ENCODE measurements around the gene FNIP2.

DNA sequence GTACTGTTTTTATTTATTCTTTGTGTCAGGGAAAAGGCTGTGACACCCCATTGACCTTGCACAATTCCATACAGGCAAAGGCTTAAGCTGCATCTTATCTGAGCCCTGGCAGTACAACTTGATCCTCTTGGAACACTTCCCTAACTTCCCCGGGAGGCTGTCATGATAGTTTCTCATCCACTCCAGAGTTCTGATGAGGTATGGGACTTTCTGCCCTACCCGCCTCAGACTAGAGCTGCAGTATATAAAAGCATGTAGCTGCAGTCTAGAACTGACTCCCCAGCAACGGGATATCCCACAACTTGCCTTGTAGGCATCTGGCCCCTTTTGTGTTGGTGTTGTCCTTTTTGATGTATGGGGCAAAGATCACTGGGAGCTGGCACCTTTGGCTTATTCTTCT is 72.7 kb downstream of the FNIP2 start:
- TF ChIP-seq POLR2A (IDR thresholded peaks at IDR 0.05) = no peak
- TF ChIP-seq, protein P1, sequence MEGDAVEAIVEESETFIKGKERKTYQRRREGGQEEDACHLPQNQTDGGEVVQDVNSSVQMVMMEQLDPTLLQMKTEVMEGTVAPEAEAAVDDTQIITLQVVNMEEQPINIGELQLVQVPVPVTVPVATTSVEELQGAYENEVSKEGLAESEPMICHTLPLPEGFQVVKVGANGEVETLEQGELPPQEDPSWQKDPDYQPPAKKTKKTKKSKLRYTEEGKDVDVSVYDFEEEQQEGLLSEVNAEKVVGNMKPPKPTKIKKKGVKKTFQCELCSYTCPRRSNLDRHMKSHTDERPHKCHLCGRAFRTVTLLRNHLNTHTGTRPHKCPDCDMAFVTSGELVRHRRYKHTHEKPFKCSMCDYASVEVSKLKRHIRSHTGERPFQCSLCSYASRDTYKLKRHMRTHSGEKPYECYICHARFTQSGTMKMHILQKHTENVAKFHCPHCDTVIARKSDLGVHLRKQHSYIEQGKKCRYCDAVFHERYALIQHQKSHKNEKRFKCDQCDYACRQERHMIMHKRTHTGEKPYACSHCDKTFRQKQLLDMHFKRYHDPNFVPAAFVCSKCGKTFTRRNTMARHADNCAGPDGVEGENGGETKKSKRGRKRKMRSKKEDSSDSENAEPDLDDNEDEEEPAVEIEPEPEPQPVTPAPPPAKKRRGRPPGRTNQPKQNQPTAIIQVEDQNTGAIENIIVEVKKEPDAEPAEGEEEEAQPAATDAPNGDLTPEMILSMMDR (IDR thresholded peaks at IDR 0.05) = no peak
